Central memory CD8-positive, alpha-beta T cell (primary cell): ENCODE measurements around the gene SDK2.
"Not testable (repeated sequence)": the region's sequence is repeated elsewhere in the genome, so short reads cannot be mapped to it uniquely, and the experiment has no call there.

Experiments
- ATAC-seq: fragments of 150-1000 bp; cut with Tn5 transposase; replicated peaks from 2 replicates; pipeline ENCODE4 v1.10.0; 2022; ENCODE audit warnings: mild to moderate bottlenecking, moderate FRiP score, moderate number of reproducible peaks; ENCODE audit not compliant: poor library complexity, severe bottlenecking; ENCODE audit errors: extremely low read depth
- DNase-seq, 2 donors: peaks; one replicate each; pipeline ENCODE4 v3.0.0; 2021; ENCODE audit warnings: low spot score in 2 of 2
- H3K27ac Mint-ChIP-seq: one replicate; pipeline ENCODE4 v1.8.0; 2022; ENCODE audit warnings: low read depth, mild to moderate bottlenecking, moderate library complexity, mixed read lengths
- H3K27me3 Mint-ChIP-seq: one replicate; pipeline ENCODE4 v1.8.0; 2022; ENCODE audit warnings: mixed read lengths
- H3K36me3 Mint-ChIP-seq: one replicate; pipeline ENCODE4 v1.8.0; 2022; ENCODE audit warnings: mild to moderate bottlenecking, moderate library complexity, mixed read lengths; ENCODE audit not compliant: insufficient read depth
- H3K4me1 Mint-ChIP-seq: one replicate; pipeline ENCODE4 v1.8.0; 2022; ENCODE audit warnings: mixed read lengths
- H3K4me3 Mint-ChIP-seq: one replicate; pipeline ENCODE4 v1.8.0; 2022; ENCODE audit warnings: mild to moderate bottlenecking, moderate library complexity, mixed read lengths
- H3K9me3 Mint-ChIP-seq: one replicate; pipeline ENCODE4 v1.8.0; 2022; ENCODE audit warnings: mixed read lengths

The SDK2 gene

DNA sequence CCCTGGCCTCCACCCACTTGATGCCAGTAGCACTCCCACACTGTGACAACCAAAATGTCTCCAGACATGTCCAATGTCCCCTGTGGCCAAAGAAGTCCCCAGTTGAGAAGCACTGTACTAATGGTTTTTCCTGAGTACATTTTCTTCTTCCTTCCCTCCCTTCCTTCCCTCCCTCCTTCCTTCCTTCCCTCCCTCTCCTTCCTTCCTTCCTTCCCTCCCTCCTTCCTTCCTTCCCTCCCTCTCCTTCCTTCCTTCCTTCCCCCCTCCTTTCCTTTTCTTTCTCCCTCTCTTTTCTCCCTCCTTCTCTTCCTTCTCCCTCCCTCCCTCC lies 255.7 kb downstream of the SDK2 start:
- Mint-ChIP-seq H3K4me3 (no peak overlapping the region), H3K4me1 (no peaks in the 10 kb centered on the region), H3K27ac (no peak overlapping the region), H3K27me3 (peaks cover under 1% of the 10 kb centered on the region), H3K9me3 (no peaks in the 10 kb centered on the region), H3K36me3 (no peaks in the 10 kb centered on the region)
- no peak for ATAC-seq
- DNase-seq = no peak

DNA sequence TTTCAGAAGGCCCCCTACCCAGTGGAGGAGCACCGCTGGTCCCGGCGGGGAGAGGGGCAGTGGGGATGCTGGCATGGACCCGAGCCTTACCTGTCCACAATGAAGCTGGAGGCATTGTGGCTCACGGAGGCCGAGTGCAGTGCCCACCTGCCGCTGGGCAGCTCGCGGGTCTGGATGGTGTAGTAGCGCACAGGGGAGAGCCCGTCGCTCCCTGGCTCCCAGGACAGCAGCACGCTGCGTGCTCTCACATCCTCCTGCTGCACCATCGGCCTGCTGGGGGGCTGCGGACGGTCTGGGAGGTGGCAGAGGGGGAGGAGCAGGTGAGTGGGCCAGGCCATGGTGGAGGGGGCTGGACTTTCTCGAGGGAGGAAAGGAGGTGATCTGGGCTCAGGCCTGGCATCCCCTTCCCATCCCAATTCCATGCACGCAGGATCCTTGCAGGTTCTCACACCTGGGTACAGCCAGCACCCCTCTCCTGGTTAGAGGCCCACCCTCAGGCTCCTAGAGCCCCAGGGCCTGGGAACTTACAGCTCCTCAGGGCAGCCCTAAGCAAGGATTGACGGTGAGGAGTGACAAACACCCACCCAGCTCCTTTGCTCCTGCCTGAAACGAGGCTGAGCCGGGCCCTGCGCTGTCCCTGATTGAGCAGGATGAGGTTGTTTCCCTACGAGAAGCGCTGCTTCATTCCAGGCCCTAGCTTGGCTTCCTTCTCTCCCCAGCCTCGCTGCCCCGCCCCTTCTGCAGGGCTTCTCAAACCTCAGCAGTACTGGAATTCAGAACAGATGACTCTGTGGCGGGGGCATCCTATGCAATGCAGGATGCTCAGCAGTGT lies 256.3 kb downstream of the SDK2 start:
- Mint-ChIP-seq H3K27me3 (peaks cover 6% of the 10 kb centered on the region), H3K27ac (no peak overlapping the region), H3K4me3 (no peak overlapping the region), H3K36me3 (no peaks in the 10 kb centered on the region), H3K9me3 (no peaks in the 10 kb centered on the region), H3K4me1 (no peaks in the 10 kb centered on the region)
- no peak for ATAC-seq
- DNase-seq = no peak

DNA sequence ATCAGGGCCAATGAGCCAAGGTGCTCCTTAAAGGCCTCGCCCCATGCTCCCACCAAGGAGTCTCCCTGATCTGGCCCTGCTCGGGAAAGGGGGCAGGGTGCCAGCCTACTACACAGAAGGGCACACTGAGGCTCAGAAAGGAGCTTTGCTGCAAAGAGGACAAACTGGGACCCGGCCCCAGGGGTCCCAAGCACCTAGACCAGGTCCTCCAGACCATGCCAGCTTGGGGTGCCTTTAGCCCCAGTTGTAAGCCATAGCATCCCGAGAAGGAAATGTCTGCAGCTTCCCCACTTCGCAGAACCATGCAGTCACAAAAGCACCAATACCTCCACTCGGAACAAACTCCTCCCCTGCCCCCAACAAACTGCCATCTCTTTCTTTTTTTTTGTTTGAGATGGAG lies 257.7 kb downstream of the SDK2 start:
- no peaks in the 10 kb centered on the region for H3K4me1 Mint-ChIP-seq
- ATAC-seq (no peak), DNase-seq (no peak)
- no peaks in the 10 kb centered on the region for H3K36me3 Mint-ChIP-seq
- H3K9me3 Mint-ChIP-seq = no peaks in the 10 kb centered on the region
- no peak overlapping the region for H3K27ac Mint-ChIP-seq
- peaks cover 7% of the 10 kb centered on the region for H3K27me3 Mint-ChIP-seq
- no peak overlapping the region for H3K4me3 Mint-ChIP-seq

DNA sequence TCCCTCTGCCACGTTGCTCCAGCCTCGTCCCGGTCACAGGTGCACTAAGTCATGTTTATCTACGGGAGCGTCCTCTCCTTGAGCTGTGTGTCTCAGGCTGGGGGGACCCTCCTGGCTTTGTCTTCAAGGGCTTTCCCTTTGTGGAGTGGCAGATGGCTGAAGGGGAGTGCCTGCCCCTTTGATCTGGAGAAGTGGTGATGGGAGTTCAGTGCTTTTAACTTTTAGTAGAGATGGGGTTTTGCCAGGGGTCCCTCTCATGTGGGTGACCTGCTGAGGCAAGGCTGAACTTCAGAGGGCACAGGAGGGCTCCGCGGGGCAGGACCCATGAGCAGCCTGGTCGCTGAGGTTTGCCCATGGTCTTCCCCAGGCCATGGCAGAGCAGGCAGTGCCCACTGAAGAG lies 259.3 kb downstream of the SDK2 start:
- Mint-ChIP-seq H3K27ac (no peak overlapping the region), H3K36me3 (no peaks in the 10 kb centered on the region), H3K4me3 (no peak overlapping the region), H3K9me3 (no peaks in the 10 kb centered on the region), H3K4me1 (no peaks in the 10 kb centered on the region), H3K27me3 (peaks cover 7% of the 10 kb centered on the region)
- no peak for ATAC-seq
- no peak for DNase-seq

- Mint-ChIP-seq H3K4me1 (no peaks in the 10 kb centered on the region), H3K27ac (no peak overlapping the region), H3K4me3 (no peak overlapping the region), H3K36me3 (no peaks in the 10 kb centered on the region), H3K27me3 (peaks cover 7% of the 10 kb centered on the region), H3K9me3 (no peaks in the 10 kb centered on the region)
- DNase-seq = no peak
- ATAC-seq = no peak
These were observed 263.7 kb downstream of the SDK2 start for GRCh38 chr17:73380439-73381106.

DNA sequence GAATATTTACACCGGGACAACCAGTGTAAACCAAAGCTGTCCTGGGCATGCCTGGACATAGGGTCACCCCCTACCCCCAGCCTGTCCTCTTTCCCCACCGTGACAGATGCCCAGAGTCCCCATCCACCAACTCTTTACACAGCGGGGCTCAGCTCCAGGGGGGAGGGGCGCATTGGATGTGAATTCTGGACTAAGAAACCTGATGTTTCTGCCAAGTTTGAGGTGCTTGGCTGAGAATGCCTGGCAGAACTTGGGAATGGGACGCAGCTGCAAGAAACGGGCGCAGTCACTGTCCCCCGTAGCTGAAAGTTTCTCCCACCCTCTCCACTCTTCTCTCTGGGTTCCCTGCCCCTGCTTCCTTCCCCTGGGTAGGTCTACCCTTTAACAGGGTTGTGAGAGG lies 264.4 kb downstream of the SDK2 start:
- Mint-ChIP-seq H3K4me1 (no peaks in the 10 kb centered on the region), H3K4me3 (no peak overlapping the region), H3K36me3 (no peaks in the 10 kb centered on the region), H3K9me3 (no peaks in the 10 kb centered on the region), H3K27me3 (peaks cover 7% of the 10 kb centered on the region), H3K27ac (no peak overlapping the region)
- ATAC-seq = no peak
- DNase-seq = no peak

- DNase-seq (no peak), ATAC-seq (no peak)
- peaks cover 7% of the 10 kb centered on the region for H3K27me3 Mint-ChIP-seq
- no peak overlapping the region for H3K27ac Mint-ChIP-seq
- no peaks in the 10 kb centered on the region for H3K4me1 Mint-ChIP-seq
- no peak overlapping the region for H3K4me3 Mint-ChIP-seq
- no peaks in the 10 kb centered on the region for H3K9me3 Mint-ChIP-seq
- H3K36me3 Mint-ChIP-seq = no peaks in the 10 kb centered on the region
These were observed 265.2 kb downstream of the SDK2 start for GRCh38 chr17:73378974-73379470.

DNA sequence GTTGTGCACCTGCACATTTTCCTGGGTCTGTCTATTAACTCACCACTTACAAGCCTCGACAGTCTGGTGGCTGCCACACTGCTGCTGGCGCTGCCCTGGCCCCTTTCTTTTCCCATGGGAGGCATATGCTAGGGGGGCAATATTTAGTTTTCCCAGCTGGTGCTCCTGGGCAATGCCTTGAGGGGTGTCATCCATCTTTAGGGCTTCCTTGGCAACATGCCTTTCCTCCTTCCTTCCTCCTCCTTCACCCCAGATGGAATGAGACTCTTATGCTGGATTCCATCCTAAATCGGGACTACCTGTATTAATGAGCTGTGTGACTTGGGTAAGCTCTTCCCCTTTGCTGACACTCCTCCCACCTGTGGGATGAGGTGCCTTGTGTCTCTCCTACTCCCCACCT lies 267.6 kb downstream of the SDK2 start:
- Mint-ChIP-seq H3K27ac (no peak overlapping the region), H3K27me3 (peaks cover 5% of the 10 kb centered on the region), H3K4me1 (no peaks in the 10 kb centered on the region), H3K9me3 (no peaks in the 10 kb centered on the region), H3K36me3 (no peaks in the 10 kb centered on the region), H3K4me3 (no peak overlapping the region)
- ATAC-seq (no peak), DNase-seq (no peak)

DNA sequence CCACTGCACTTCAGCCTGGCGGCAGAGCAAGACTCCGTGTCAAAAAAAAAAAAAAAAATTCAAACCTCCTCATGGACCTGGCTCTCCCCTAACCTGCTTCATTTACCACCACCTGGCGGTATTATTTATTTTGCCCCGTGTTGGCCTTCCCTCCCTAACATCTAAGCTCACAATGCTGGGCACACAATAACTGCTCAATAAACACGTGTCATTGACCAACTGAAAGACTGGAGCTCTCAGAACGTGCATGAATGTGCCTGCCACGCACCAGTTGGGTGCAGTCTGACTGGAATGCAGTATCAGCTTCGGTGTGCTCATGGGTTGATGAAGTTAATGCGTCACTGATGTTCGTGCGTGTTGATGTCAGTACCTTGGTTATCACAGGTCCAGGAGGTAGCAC lies 268.1 kb downstream of the SDK2 start:
- Mint-ChIP-seq H3K4me1 (no peaks in the 10 kb centered on the region), H3K27me3 (peaks cover 10% of the 10 kb centered on the region), H3K36me3 (no peaks in the 10 kb centered on the region), H3K27ac (no peak overlapping the region), H3K4me3 (no peak overlapping the region), H3K9me3 (no peaks in the 10 kb centered on the region)
- ATAC-seq = no peak
- no peak for DNase-seq

DNA sequence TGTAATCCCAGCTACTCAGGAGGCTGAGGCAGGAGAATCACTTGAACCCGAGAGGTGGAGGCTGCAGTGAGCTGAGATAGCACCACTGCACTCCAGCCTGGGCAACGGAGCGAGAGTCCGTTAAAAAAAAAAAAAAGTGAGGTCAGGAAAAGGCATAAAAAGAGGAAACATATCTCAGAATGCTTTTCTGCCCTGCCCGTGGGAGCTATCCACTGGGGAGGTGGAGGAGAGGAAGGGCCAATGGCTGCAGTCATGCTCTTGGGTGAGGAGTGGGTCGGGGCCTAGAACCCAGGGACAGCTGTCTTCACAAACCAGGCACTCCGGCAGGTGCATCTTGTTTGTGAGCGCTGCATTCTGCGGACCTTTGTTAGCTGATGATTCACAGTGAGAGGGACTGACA lies 272.4 kb downstream of the SDK2 start:
- H3K27me3 Mint-ChIP-seq = peaks cover 16% of the 10 kb centered on the region
- ATAC-seq (no peak), DNase-seq (no peak)
- H3K4me3 Mint-ChIP-seq = no peak overlapping the region
- no peaks in the 10 kb centered on the region for H3K4me1 Mint-ChIP-seq
- no peak overlapping the region for H3K27ac Mint-ChIP-seq
- H3K36me3 Mint-ChIP-seq = no peaks in the 10 kb centered on the region
- H3K9me3 Mint-ChIP-seq = no peaks in the 10 kb centered on the region

DNA sequence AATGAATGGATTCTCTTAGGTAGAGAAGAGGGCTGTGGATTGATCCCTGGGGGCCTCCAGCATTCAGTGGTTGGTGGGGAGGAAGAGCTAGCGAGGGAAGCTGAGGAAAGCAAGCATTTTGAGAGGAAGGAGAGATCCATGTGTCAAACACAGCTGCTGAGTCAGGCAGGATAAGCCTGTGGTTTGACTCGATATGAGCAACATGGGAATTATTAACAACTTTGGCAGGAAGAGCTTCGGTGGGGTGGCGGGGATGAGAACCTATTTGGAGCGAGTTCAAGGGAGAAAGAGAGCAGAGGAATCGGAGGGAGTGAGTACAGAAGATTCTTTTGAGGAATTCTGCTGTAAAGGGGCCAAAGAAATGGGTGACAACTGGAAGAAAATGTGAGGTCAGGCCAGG lies 273.0 kb downstream of the SDK2 start:
- Mint-ChIP-seq H3K36me3 (no peaks in the 10 kb centered on the region), H3K4me1 (no peaks in the 10 kb centered on the region), H3K4me3 (no peak overlapping the region), H3K27me3 (peaks cover 16% of the 10 kb centered on the region), H3K27ac (no peak overlapping the region), H3K9me3 (no peaks in the 10 kb centered on the region)
- DNase-seq (no peak), ATAC-seq (no peak)

- ATAC-seq = peak; percentile 40
- H3K36me3 Mint-ChIP-seq = not testable (repeated sequence)
These were observed 274.3 kb downstream of the SDK2 start for GRCh38 chr17:73369817-73370490.

GRCh38 chr17:73369111-73369521 lies 275.1 kb downstream of the SDK2 start:
- DNase-seq (no peak), ATAC-seq (no peak)
- no peaks in the 10 kb centered on the region for H3K4me1 Mint-ChIP-seq
- no peaks in the 10 kb centered on the region for H3K36me3 Mint-ChIP-seq
- H3K27me3 Mint-ChIP-seq = peaks cover 31% of the 10 kb centered on the region
- H3K9me3 Mint-ChIP-seq = no peaks in the 10 kb centered on the region
- H3K4me3 Mint-ChIP-seq = no peak overlapping the region
- H3K27ac Mint-ChIP-seq = no peak overlapping the region

More at GRCh38 chr17:73369817-73370490, 274.3 kb downstream of the SDK2 start:
- H3K4me1 Mint-ChIP-seq, H3K27ac Mint-ChIP-seq, H3K9me3 Mint-ChIP-seq, H3K4me3 Mint-ChIP-seq: not testable (repeated sequence)
- DNase-seq = peak; percentile 61 to 83
- H3K27me3 Mint-ChIP-seq = peaks cover 26% of the 10 kb centered on the region
